GM12891 (cell line): ENCODE data around the gene TRMT1.

Experiments used
- PAX5 ChIP-seq: IDR thresholded peaks from 2 replicates; pipeline ENCODE4 v1.6.1; 2011; ENCODE audit warnings: low read length, moderate library complexity, mild to moderate bottlenecking; ENCODE audit not compliant: insufficient read depth, severe bottlenecking
- POLR2A ChIP-seq: IDR thresholded peaks from 2 replicates; pipeline ENCODE4 v1.6.1; 2011; ENCODE audit warnings: low read depth, low read length, control low read depth
- POLR2AphosphoS5 ChIP-seq: IDR thresholded peaks from 2 replicates; pipeline ENCODE4 v1.6.1; 2011; ENCODE audit warnings: low read depth, low read length, control low read depth

- no peak for TF ChIP-seq POLR2AphosphoS5
- no peak for TF ChIP-seq POLR2A
- no peak for TF ChIP-seq PAX5
Observed at GRCh38 chr19:13120817-13121216, 4.3 kb upstream of the TRMT1 start.
